DOHH2 (cell line): ENCODE measurements around the gene MTHFSD.

Source experiments
- H3F3A ChIP-seq: fragments of 200-600 bp; sonication (generic), shearing (Covaris generic); 2 replicates; pipeline ENCODE4 v1.6.0; 2016; ENCODE audit warnings: antibody characterized with exemption, mild to moderate bottlenecking; ENCODE audit not compliant: control insufficient read depth, insufficient read depth
- H3K27ac ChIP-seq: fragments of 200-600 bp; sonication (generic); 2 replicates; pipeline ENCODE4 v1.5.1; 2014; ENCODE audit warnings: low read depth, mild to moderate bottlenecking, low read length, moderate library complexity
- H3K27me3 ChIP-seq: fragments of 200-600 bp; sonication (generic); 2 replicates; pipeline ENCODE4 v1.6.1; 2014; ENCODE audit warnings: mild to moderate bottlenecking, low read length, mixed read lengths; ENCODE audit not compliant: control insufficient read depth
- H3K36me3 ChIP-seq: fragments of 200-600 bp; sonication (generic); 2 replicates; pipeline ENCODE4 v1.6.1; 2014; ENCODE audit warnings: mild to moderate bottlenecking, low read length, moderate library complexity, mixed read lengths; ENCODE audit not compliant: control insufficient read depth
- H3K4me1 ChIP-seq: fragments of 200-600 bp; sonication (generic); 2 replicates; pipeline ENCODE4 v1.6.1; 2014; ENCODE audit warnings: mild to moderate bottlenecking, low read length, mixed read lengths; ENCODE audit not compliant: control insufficient read depth
- H3K4me2 ChIP-seq: fragments of 200-600 bp; sonication (generic); 2 replicates; pipeline ENCODE4 v1.6.0; 2014; ENCODE audit warnings: mild to moderate bottlenecking, low read length, moderate library complexity
- H3K4me3 ChIP-seq: fragments of 200-600 bp; sonication (generic); 2 replicates; pipeline ENCODE4 v1.5.1; 2014; ENCODE audit warnings: mild to moderate bottlenecking, low read length, mixed read lengths
- H3K79me2 ChIP-seq: fragments of 200-600 bp; sonication (generic); 2 replicates; pipeline ENCODE4 v1.6.1; 2014; ENCODE audit warnings: mild to moderate bottlenecking, low read length, mixed read lengths; ENCODE audit not compliant: control insufficient read depth
- H3K9me2 ChIP-seq: fragments of 200-600 bp; sonication (generic); replicated peaks from 2 replicates; pipeline ENCODE4 v1.6.1; 2014; ENCODE audit warnings: mild to moderate bottlenecking, low read length, mixed read lengths; ENCODE audit not compliant: control insufficient read depth
- H3K9me3 ChIP-seq: fragments of 200-600 bp; sonication (generic); 2 replicates; pipeline ENCODE4 v1.6.1; 2014; ENCODE audit warnings: antibody characterized with exemption, low read length, mixed read lengths; ENCODE audit not compliant: control insufficient read depth, insufficient read depth
- H4K20me1 ChIP-seq: fragments of 200-600 bp; sonication (generic); 2 replicates; pipeline ENCODE4 v1.6.0; 2014; ENCODE audit warnings: low read depth, mild to moderate bottlenecking, antibody characterized with exemption, low read length, moderate library complexity; ENCODE audit not compliant: control insufficient read depth, insufficient read depth
- EZH2phosphoT487 ChIP-seq: fragments of 200-600 bp; sonication (generic); IDR thresholded peaks from 2 replicates; pipeline ENCODE4 v1.6.1; 2017; ENCODE audit warnings: borderline replicate concordance, mild to moderate bottlenecking, antibody characterized with exemption, low read length, moderate library complexity, mixed read lengths
- TF ChIP-seq, protein P1 (sequence below): fragments of 200-600 bp; sonication (generic); IDR thresholded peaks from one replicate; pipeline ENCODE4 v1.5.1; 2014; ENCODE audit warnings: antibody characterized with exemption, mild to moderate bottlenecking, low read depth, low read length; ENCODE audit not compliant: poor library complexity, severe bottlenecking

Gene MTHFSD

DNA sequence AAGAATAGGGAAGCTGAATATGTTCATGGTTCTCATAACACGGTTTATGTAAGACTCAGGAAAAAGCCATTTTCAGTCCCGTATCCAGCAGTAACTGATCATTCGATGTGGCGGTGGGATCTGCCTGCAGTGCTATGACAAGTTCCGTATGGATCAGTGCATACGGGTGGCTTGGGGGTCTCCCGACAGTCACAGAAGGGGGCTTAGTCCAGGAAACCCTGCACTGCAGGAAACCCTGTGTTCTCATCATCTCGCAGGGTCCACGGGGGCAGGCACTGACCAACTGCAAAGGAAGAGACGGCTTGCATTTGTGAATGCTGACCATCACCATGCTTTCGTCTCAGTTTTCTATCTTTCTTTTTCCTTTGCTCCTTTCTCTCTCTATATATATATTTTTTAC lies 7.7 kb downstream of the MTHFSD start:
- no peaks in the 10 kb centered on the region for H3K27me3 ChIP-seq
- H3K27ac ChIP-seq, result no peak overlapping the region
- H3K9me2 ChIP-seq, result no peaks in the 10 kb centered on the region
- TF ChIP-seq EZH2phosphoT487, result no peak
- TF ChIP-seq, protein P1, sequence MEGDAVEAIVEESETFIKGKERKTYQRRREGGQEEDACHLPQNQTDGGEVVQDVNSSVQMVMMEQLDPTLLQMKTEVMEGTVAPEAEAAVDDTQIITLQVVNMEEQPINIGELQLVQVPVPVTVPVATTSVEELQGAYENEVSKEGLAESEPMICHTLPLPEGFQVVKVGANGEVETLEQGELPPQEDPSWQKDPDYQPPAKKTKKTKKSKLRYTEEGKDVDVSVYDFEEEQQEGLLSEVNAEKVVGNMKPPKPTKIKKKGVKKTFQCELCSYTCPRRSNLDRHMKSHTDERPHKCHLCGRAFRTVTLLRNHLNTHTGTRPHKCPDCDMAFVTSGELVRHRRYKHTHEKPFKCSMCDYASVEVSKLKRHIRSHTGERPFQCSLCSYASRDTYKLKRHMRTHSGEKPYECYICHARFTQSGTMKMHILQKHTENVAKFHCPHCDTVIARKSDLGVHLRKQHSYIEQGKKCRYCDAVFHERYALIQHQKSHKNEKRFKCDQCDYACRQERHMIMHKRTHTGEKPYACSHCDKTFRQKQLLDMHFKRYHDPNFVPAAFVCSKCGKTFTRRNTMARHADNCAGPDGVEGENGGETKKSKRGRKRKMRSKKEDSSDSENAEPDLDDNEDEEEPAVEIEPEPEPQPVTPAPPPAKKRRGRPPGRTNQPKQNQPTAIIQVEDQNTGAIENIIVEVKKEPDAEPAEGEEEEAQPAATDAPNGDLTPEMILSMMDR, result no peak
- H3F3A ChIP-seq, result no peaks in the 10 kb centered on the region
- no peaks in the 10 kb centered on the region for H3K9me3 ChIP-seq
- H3K4me3 ChIP-seq, result no peak overlapping the region
- peaks cover 36% of the 10 kb centered on the region for H3K36me3 ChIP-seq
- H3K79me2 ChIP-seq, result no peaks in the 10 kb centered on the region
- H3K4me2 ChIP-seq, result no peak overlapping the region
- H4K20me1 ChIP-seq, result no peaks in the 10 kb centered on the region
- no peaks in the 10 kb centered on the region for H3K4me1 ChIP-seq

DNA sequence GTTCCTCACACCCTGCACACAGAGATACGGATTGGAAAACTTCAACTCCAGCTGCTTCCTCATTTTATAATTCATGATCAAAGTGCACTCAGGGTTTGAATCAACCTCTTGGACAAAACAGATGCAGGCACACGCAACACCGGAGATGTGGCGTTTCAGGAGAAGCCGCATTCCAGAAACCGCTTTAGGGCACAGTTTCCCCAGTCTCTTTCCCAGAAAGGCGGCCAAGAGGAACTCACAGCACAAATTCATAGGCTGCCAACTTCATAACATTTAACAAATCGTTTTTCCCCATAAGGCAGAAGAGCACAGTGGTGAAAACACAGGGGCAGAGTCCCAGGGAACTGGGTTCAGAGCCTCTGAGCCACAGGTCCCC lies 8.4 kb downstream of the MTHFSD start:
- H3K4me3 ChIP-seq, result no peak overlapping the region
- TF ChIP-seq, protein P1, result no peak
- no peak for TF ChIP-seq EZH2phosphoT487
- H3F3A ChIP-seq, result no peaks in the 10 kb centered on the region
- peaks cover 36% of the 10 kb centered on the region for H3K36me3 ChIP-seq
- H3K4me2 ChIP-seq, result no peak overlapping the region
- no peaks in the 10 kb centered on the region for H3K9me3 ChIP-seq
- no peaks in the 10 kb centered on the region for H3K27me3 ChIP-seq
- H3K9me2 ChIP-seq, result no peaks in the 10 kb centered on the region
- H3K27ac ChIP-seq, result no peak overlapping the region
- no peaks in the 10 kb centered on the region for H3K79me2 ChIP-seq
- H3K4me1 ChIP-seq, result no peaks in the 10 kb centered on the region
- no peaks in the 10 kb centered on the region for H4K20me1 ChIP-seq

DNA sequence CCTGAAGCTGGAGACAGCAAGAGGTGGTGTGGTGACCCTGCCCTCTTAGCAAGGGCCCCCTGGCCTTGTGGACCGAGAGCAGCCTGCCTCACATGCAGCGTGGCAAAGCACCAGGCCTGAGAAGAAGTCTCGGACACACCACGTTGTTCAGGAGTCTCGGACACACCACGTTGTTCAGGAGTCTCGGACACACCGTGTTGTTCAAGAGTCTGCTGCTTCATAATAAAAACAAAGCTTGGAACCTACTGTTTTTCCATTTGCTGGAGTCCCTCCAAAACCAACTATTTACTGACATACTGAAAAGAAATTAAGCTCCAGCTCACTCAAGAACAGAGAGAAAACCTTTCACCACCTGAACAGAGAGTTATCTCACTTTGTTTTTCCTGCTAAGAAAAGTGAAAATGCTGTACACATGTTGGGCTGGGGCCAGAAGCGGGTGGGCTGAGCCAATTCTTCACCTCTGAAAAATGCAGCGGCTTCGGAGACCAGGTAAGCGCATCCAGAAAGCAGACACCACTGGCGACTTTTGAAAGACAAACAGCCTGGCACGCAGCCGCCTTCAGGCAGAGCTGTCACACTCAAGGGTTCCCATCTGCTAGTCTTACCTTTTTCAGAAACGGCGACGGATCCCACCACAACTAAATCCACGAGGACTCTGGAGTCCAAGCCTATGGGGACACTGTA lies 8.9 kb downstream of the MTHFSD start:
- Histone ChIP-seq H3K27ac (no peak overlapping the region), H3K9me3 (no peaks in the 10 kb centered on the region), H3K4me1 (no peaks in the 10 kb centered on the region), H3K4me2 (no peak overlapping the region), H3K27me3 (no peaks in the 10 kb centered on the region), H3K4me3 (no peak overlapping the region), H3K36me3 (peaks cover 37% of the 10 kb centered on the region), H3F3A (no peaks in the 10 kb centered on the region), H3K79me2 (no peaks in the 10 kb centered on the region), H3K9me2 (no peaks in the 10 kb centered on the region), H4K20me1 (no peaks in the 10 kb centered on the region)
- TF ChIP-seq, protein P1, result no peak
- no peak for TF ChIP-seq EZH2phosphoT487
